ENCODE results near the gene C8G. TPM values are rescaled to one million over a fixed set of nuclear protein-coding genes. Genes with fewer than 3 reads are reported as not detected.

C8G gene
- total RNA-seq, 1 experiment from 2014 or later: not detected

GRCh38 chr9:136926749-136927148 is 18.3 kb upstream of the C8G start:
- DNase-seq (ENCODE audit: low read depth in 1 of 2, low spot score in 2 of 2): no peak
- H3K36me3 ChIP-seq: peaks cover 47% of the 10 kb centered on the region
- H3K9me3 ChIP-seq (replicated peaks): 0 out of 2 replicates have a peak, but pooled peaks cover 3% of the 10 kb centered on the region
- no peak overlapping the region for H3K4me3 ChIP-seq
- no peaks in the 10 kb centered on the region for H3K4me1 ChIP-seq (replicated peaks)
- no peak overlapping the region for H3K27ac ChIP-seq
- H3K27me3 ChIP-seq (replicated peaks): no peaks in the 10 kb centered on the region

GRCh38 chr9:136927343-136928271 is 17.4 kb upstream of the C8G start:
- DNase-seq (ENCODE audit: low read depth in 1 of 2, low spot score in 2 of 2): no peak
- Histone ChIP-seq H3K27me3 (replicated peaks) (no peaks in the 10 kb centered on the region), H3K27ac (no peak overlapping the region)

GRCh38 chr9:136928591-136928990 is 16.5 kb upstream of the C8G start:
- no peak overlapping the region for H3K27ac ChIP-seq
- H3K27me3 ChIP-seq (replicated peaks): no peaks in the 10 kb centered on the region
- peaks cover 39% of the 10 kb centered on the region for H3K36me3 ChIP-seq

More at GRCh38 chr9:136927343-136928271, 17.4 kb upstream of the C8G start:
- no peaks in the 10 kb centered on the region for H3K4me1 ChIP-seq (replicated peaks)
- H3K36me3 ChIP-seq: peaks cover 43% of the 10 kb centered on the region
- H3K9me3 ChIP-seq (replicated peaks): 0 out of 2 replicates have a peak, but pooled peaks cover 3% of the 10 kb centered on the region
- no peak overlapping the region for H3K4me3 ChIP-seq

GRCh38 chr9:136930014-136930413 is 15.0 kb upstream of the C8G start:
- Histone ChIP-seq H3K36me3 (peaks cover 33% of the 10 kb centered on the region), H3K4me3 (no peak overlapping the region), H3K9me3 (replicated peaks) (0 out of 2 replicates have a peak, but pooled peaks cover 3% of the 10 kb centered on the region), H3K27ac (no peak overlapping the region), H3K27me3 (replicated peaks) (no peaks in the 10 kb centered on the region), H3K4me1 (replicated peaks) (no peaks in the 10 kb centered on the region)
- DNase-seq (ENCODE audit: low read depth in 1 of 2, low spot score in 2 of 2): no peak

More at GRCh38 chr9:136928591-136928990, 16.5 kb upstream of the C8G start:
- Histone ChIP-seq H3K4me3 (no peak overlapping the region), H3K9me3 (replicated peaks) (0 out of 2 replicates have a peak, but pooled peaks cover 3% of the 10 kb centered on the region), H3K4me1 (replicated peaks) (no peaks in the 10 kb centered on the region)
- DNase-seq (ENCODE audit: low read depth in 1 of 2, low spot score in 2 of 2): no peak

- DNase-seq (ENCODE audit: low read depth in 1 of 2, low spot score in 2 of 2): no peak
- H3K36me3 ChIP-seq: peaks cover 21% of the 10 kb centered on the region
- H3K27ac ChIP-seq: no peak overlapping the region
- no peaks in the 10 kb centered on the region for H3K4me1 ChIP-seq (replicated peaks)
- H3K27me3 ChIP-seq (replicated peaks): no peaks in the 10 kb centered on the region
- no peak overlapping the region for H3K4me3 ChIP-seq
- 0 out of 2 replicates have a peak, but pooled peaks cover 3% of the 10 kb centered on the region for H3K9me3 ChIP-seq (replicated peaks)
Measured at GRCh38 chr9:136931611-136932130, 13.4 kb upstream of the C8G start.

- H3K4me1 ChIP-seq (replicated peaks): no peaks in the 10 kb centered on the region
- H3K4me3 ChIP-seq: no peak overlapping the region
- no peak for DNase-seq (ENCODE audit: low read depth in 1 of 2, low spot score in 2 of 2)
- peaks cover 18% of the 10 kb centered on the region for H3K36me3 ChIP-seq
- no peaks in the 10 kb centered on the region for H3K9me3 ChIP-seq (replicated peaks)
- H3K27ac ChIP-seq: no peak overlapping the region
- no peaks in the 10 kb centered on the region for H3K27me3 ChIP-seq (replicated peaks)
Measured at GRCh38 chr9:136934277-136934676, 10.8 kb upstream of the C8G start.

- Histone ChIP-seq H3K4me3 (no peak overlapping the region), H3K36me3 (peaks cover 32% of the 10 kb centered on the region), H3K9me3 (replicated peaks) (no peaks in the 10 kb centered on the region), H3K4me1 (replicated peaks) (no peaks in the 10 kb centered on the region), H3K27me3 (replicated peaks) (no peaks in the 10 kb centered on the region), H3K27ac (no peak overlapping the region)
- DNase-seq (ENCODE audit: low read depth in 1 of 2, low spot score in 2 of 2): no peak
Measured at GRCh38 chr9:136935651-136936050, 9.4 kb upstream of the C8G start.

- no peaks in the 10 kb centered on the region for H3K4me1 ChIP-seq (replicated peaks)
- H3K9me3 ChIP-seq (replicated peaks): no peaks in the 10 kb centered on the region
- no peak for DNase-seq (ENCODE audit: low read depth in 1 of 2, low spot score in 2 of 2)
- no peaks in the 10 kb centered on the region for H3K27me3 ChIP-seq (replicated peaks)
- no peak overlapping the region for H3K27ac ChIP-seq
- no peak overlapping the region for H3K4me3 ChIP-seq
- H3K36me3 ChIP-seq: peaks cover 41% of the 10 kb centered on the region
Measured at GRCh38 chr9:136936645-136937170, 8.3 kb upstream of the C8G start.

- Histone ChIP-seq H3K4me1 (replicated peaks) (no peaks in the 10 kb centered on the region), H3K27ac (no peak overlapping the region), H3K9me3 (replicated peaks) (no peaks in the 10 kb centered on the region), H3K36me3 (peaks cover 46% of the 10 kb centered on the region), H3K4me3 (no peak overlapping the region), H3K27me3 (replicated peaks) (no peaks in the 10 kb centered on the region)
- no peak for DNase-seq (ENCODE audit: low read depth in 1 of 2, low spot score in 2 of 2)
Measured at GRCh38 chr9:136937186-136938001, 7.6 kb upstream of the C8G start.

- Histone ChIP-seq H3K4me3 (no peak overlapping the region), H3K27ac (no peak overlapping the region), H3K27me3 (replicated peaks) (no peaks in the 10 kb centered on the region), H3K36me3 (peaks cover 64% of the 10 kb centered on the region), H3K4me1 (replicated peaks) (peaks cover 17% of the 10 kb centered on the region), H3K9me3 (replicated peaks) (no peaks in the 10 kb centered on the region; the same call in 1 of the 2 replicates)
- no peak for DNase-seq (ENCODE audit: low read depth in 1 of 2, low spot score in 2 of 2)
Measured at GRCh38 chr9:136939431-136939995, 5.5 kb upstream of the C8G start.

GRCh38 chr9:136939996-136940525 is 5.0 kb upstream of the C8G start:
- H3K4me1 ChIP-seq (replicated peaks): peaks cover 21% of the 10 kb centered on the region
- H3K36me3 ChIP-seq: peaks cover 63% of the 10 kb centered on the region
- H3K27me3 ChIP-seq (replicated peaks): no peaks in the 10 kb centered on the region
- no peaks in the 10 kb centered on the region; the same call in 1 of the 2 replicates for H3K9me3 ChIP-seq (replicated peaks)
- no peak for DNase-seq (ENCODE audit: low read depth in 1 of 2, low spot score in 2 of 2)
- no peak overlapping the region for H3K27ac ChIP-seq
- no peak overlapping the region for H3K4me3 ChIP-seq

- H3K27ac ChIP-seq: no peak overlapping the region
- no peak for DNase-seq (ENCODE audit: low read depth in 1 of 2, low spot score in 2 of 2)
Measured at GRCh38 chr9:136940526-136941230, 4.4 kb upstream of the C8G start.

More at GRCh38 chr9:136940526-136941230, 4.4 kb upstream of the C8G start:
- Histone ChIP-seq H3K9me3 (replicated peaks) (no peaks in the 10 kb centered on the region; the same call in 1 of the 2 replicates), H3K4me3 (no peak overlapping the region), H3K27me3 (replicated peaks) (no peaks in the 10 kb centered on the region), H3K36me3 (peaks cover 63% of the 10 kb centered on the region), H3K4me1 (replicated peaks) (peaks cover 21% of the 10 kb centered on the region)
